DOHH2 (cell line): ENCODE results near the gene CACNA2D3.

Source experiments
- H3F3A ChIP-seq: fragments of 200-600 bp; sonication (generic), shearing (Covaris generic); 2 replicates; pipeline ENCODE4 v1.6.0; 2016; ENCODE audit warnings: antibody characterized with exemption, mild to moderate bottlenecking; ENCODE audit not compliant: control insufficient read depth, insufficient read depth
- H3K27ac ChIP-seq: fragments of 200-600 bp; sonication (generic); 2 replicates; pipeline ENCODE4 v1.5.1; 2014; ENCODE audit warnings: low read depth, mild to moderate bottlenecking, low read length, moderate library complexity
- H3K27me3 ChIP-seq: fragments of 200-600 bp; sonication (generic); 2 replicates; pipeline ENCODE4 v1.6.1; 2014; ENCODE audit warnings: mild to moderate bottlenecking, low read length, mixed read lengths; ENCODE audit not compliant: control insufficient read depth
- H3K36me3 ChIP-seq: fragments of 200-600 bp; sonication (generic); 2 replicates; pipeline ENCODE4 v1.6.1; 2014; ENCODE audit warnings: mild to moderate bottlenecking, low read length, moderate library complexity, mixed read lengths; ENCODE audit not compliant: control insufficient read depth
- H3K4me1 ChIP-seq: fragments of 200-600 bp; sonication (generic); 2 replicates; pipeline ENCODE4 v1.6.1; 2014; ENCODE audit warnings: mild to moderate bottlenecking, low read length, mixed read lengths; ENCODE audit not compliant: control insufficient read depth
- H3K4me2 ChIP-seq: fragments of 200-600 bp; sonication (generic); 2 replicates; pipeline ENCODE4 v1.6.0; 2014; ENCODE audit warnings: mild to moderate bottlenecking, low read length, moderate library complexity
- H3K4me3 ChIP-seq: fragments of 200-600 bp; sonication (generic); 2 replicates; pipeline ENCODE4 v1.5.1; 2014; ENCODE audit warnings: mild to moderate bottlenecking, low read length, mixed read lengths
- H3K79me2 ChIP-seq: fragments of 200-600 bp; sonication (generic); 2 replicates; pipeline ENCODE4 v1.6.1; 2014; ENCODE audit warnings: mild to moderate bottlenecking, low read length, mixed read lengths; ENCODE audit not compliant: control insufficient read depth
- H3K9me2 ChIP-seq: fragments of 200-600 bp; sonication (generic); replicated peaks from 2 replicates; pipeline ENCODE4 v1.6.1; 2014; ENCODE audit warnings: mild to moderate bottlenecking, low read length, mixed read lengths; ENCODE audit not compliant: control insufficient read depth
- H3K9me3 ChIP-seq: fragments of 200-600 bp; sonication (generic); 2 replicates; pipeline ENCODE4 v1.6.1; 2014; ENCODE audit warnings: antibody characterized with exemption, low read length, mixed read lengths; ENCODE audit not compliant: control insufficient read depth, insufficient read depth
- H4K20me1 ChIP-seq: fragments of 200-600 bp; sonication (generic); 2 replicates; pipeline ENCODE4 v1.6.0; 2014; ENCODE audit warnings: low read depth, mild to moderate bottlenecking, antibody characterized with exemption, low read length, moderate library complexity; ENCODE audit not compliant: control insufficient read depth, insufficient read depth
- CTCF ChIP-seq: fragments of 200-600 bp; sonication (generic); IDR thresholded peaks from one replicate; pipeline ENCODE4 v1.5.1; 2014; ENCODE audit warnings: antibody characterized with exemption, mild to moderate bottlenecking, low read depth, low read length; ENCODE audit not compliant: poor library complexity, severe bottlenecking
- EZH2phosphoT487 ChIP-seq: fragments of 200-600 bp; sonication (generic); IDR thresholded peaks from 2 replicates; pipeline ENCODE4 v1.6.1; 2017; ENCODE audit warnings: borderline replicate concordance, mild to moderate bottlenecking, antibody characterized with exemption, low read length, moderate library complexity, mixed read lengths

The CACNA2D3 gene

GRCh38 chr3:54235998-54236397, 113.6 kb downstream of the CACNA2D3 start:
- Histone ChIP-seq H3K79me2 (no peaks in the 10 kb centered on the region), H3K36me3 (no peaks in the 10 kb centered on the region), H3K4me1 (no peaks in the 10 kb centered on the region), H3K9me3 (no peaks in the 10 kb centered on the region), H4K20me1 (no peaks in the 10 kb centered on the region), H3K27me3 (no peaks in the 10 kb centered on the region), H3F3A (no peaks in the 10 kb centered on the region), H3K4me2 (no peak overlapping the region), H3K27ac (no peak overlapping the region), H3K4me3 (no peak overlapping the region), H3K9me2 (no peaks in the 10 kb centered on the region)
- TF ChIP-seq CTCF (no peak), EZH2phosphoT487 (no peak)

GRCh38 chr3:54237109-54237508, 114.8 kb downstream of the CACNA2D3 start:
- H3K36me3 ChIP-seq, result no peaks in the 10 kb centered on the region
- no peaks in the 10 kb centered on the region for H3K27me3 ChIP-seq
- no peaks in the 10 kb centered on the region for H3K4me1 ChIP-seq
- no peaks in the 10 kb centered on the region for H3K9me2 ChIP-seq
- no peaks in the 10 kb centered on the region for H3K79me2 ChIP-seq
- H3K4me2 ChIP-seq, result no peak overlapping the region
- TF ChIP-seq CTCF (no peak), EZH2phosphoT487 (no peak)
- H3K27ac ChIP-seq, result no peak overlapping the region
- H3F3A ChIP-seq, result no peaks in the 10 kb centered on the region
- H4K20me1 ChIP-seq, result no peaks in the 10 kb centered on the region
- no peaks in the 10 kb centered on the region for H3K9me3 ChIP-seq
- no peak overlapping the region for H3K4me3 ChIP-seq

GRCh38 chr3:54237788-54238502, 115.6 kb downstream of the CACNA2D3 start:
- Histone ChIP-seq H3K4me1 (no peaks in the 10 kb centered on the region), H3K9me3 (no peaks in the 10 kb centered on the region), H3K9me2 (no peaks in the 10 kb centered on the region), H3K4me3 (no peak overlapping the region), H3K27ac (no peak overlapping the region), H3K36me3 (no peaks in the 10 kb centered on the region), H3F3A (no peaks in the 10 kb centered on the region), H3K27me3 (no peaks in the 10 kb centered on the region), H3K79me2 (no peaks in the 10 kb centered on the region), H4K20me1 (no peaks in the 10 kb centered on the region), H3K4me2 (no peak overlapping the region)
- TF ChIP-seq CTCF, result no peak
- TF ChIP-seq EZH2phosphoT487, result no peak
